ENCODE data around the gene ITPK1. TPM values are rescaled to one million over a fixed set of nuclear protein-coding genes. Genes with fewer than 3 reads are reported as not detected.

Gene ITPK1
- total and polyA plus RNA-seq, 10 of the 15 experiments (the other 5 are each of a cell fraction or from before 2014, with no cell fraction given) = 1.3 to 73.2 (median 27.0) TPM

GRCh38 chr14:92942576-92942975 is 173.1 kb downstream of the ITPK1 start (continued):
- TF ChIP-seq USF2 (IDR thresholded peaks at IDR 0.05; ENCODE audit: borderline replicate concordance, low read depth, low read length) (no peak), SMARCA5 (IDR thresholded peaks at IDR 0.05) (no peak), PBX3 (IDR thresholded peaks at IDR 0.05; ENCODE audit: insufficient replicate concordance, low read depth, low read length) (no peak), MXI1 (IDR thresholded peaks at IDR 0.05; ENCODE audit: low read depth, low read length) (no peak), ELK1 (IDR thresholded peaks at IDR 0.05; ENCODE audit: low read depth, low read length) (no peak), BCLAF1 (IDR thresholded peaks at IDR 0.05) (no peak), CHD2 (IDR thresholded peaks at IDR 0.05; ENCODE audit: borderline replicate concordance, low read depth, low read length) (no peak), CBX3 (IDR thresholded peaks at IDR 0.05; ENCODE audit: borderline replicate concordance, low read depth) (no peak), ZNF622 (IDR thresholded peaks at IDR 0.05) (no peak), BCL11A (IDR thresholded peaks at IDR 0.05; ENCODE audit: low read depth, low read length) (no peak)

All from GM12878 (cell line).